HCT116 (cell line): Measurements from ENCODE around the gene ROR2. TPM values are rescaled to one million over a fixed set of nuclear protein-coding genes. Genes with fewer than 3 reads are reported as not detected.

Source experiments
- ATAC-seq: fragments of 200-7000 bp; cut with Tn5 transposase; 2 replicates; pipeline ENCODE4 v1.9.1; 2020; ENCODE audit warnings: mild to moderate bottlenecking, moderate library complexity
- BruUV-seq: library from RNA; stranded (reverse); fragments of 400-500 nt; replicated peaks from 2 replicates; lab custom pipeline; 2021; lab: Mats Ljungman, UMichigan
- CTCF ChIA-PET: fragments of 300-600 bp; sonication (Branson Sonifier 250); formaldehyde crosslinking; loops from one replicate; lab custom pipeline; 2021; ENCODE audit warnings: antibody characterized with exemption; lab: Charles Lee
- POLR2A ChIA-PET: fragments of 300-600, 350-600 bp; sonication (Branson Sonifier 250); formaldehyde crosslinking; loops from one replicate; lab custom pipeline; 2021; ENCODE audit warnings: antibody characterized with exemption; lab: Charles Lee
- RAD21 ChIA-PET, 2 experiments: fragments of 300-600 bp; sonication (Branson Sonifier 250); formaldehyde crosslinking; loops; one replicate each; lab custom pipeline; 2023; ENCODE audit warnings: low total read pairs in 2 of 2; ENCODE audit not compliant: uncharacterized antibody in 2 of 2, unreplicated experiment in 2 of 2, low non-redundant PET in 1 of 2; lab: Charles Lee
- DNase-seq: peaks from one replicate; pipeline ENCODE4 v3.0.0-alpha.2; 2010; ENCODE audit warnings: low read depth, low spot score
- H2AFZ ChIP-seq: fragments of 200-600 bp; shearing (Covaris generic), sonication (generic); 2 replicates; pipeline ENCODE4 v1.6.1; 2017; ENCODE audit warnings: low read depth, mixed run types, mixed read lengths, antibody characterized with exemption, low read length; ENCODE audit not compliant: poor library complexity, severe bottlenecking
- H3K27ac ChIP-seq: 2 replicates; pipeline ENCODE4 v1.5.1; 2012; ENCODE audit warnings: low read depth, low read length
- H3K27me3 ChIP-seq: fragments of 200-600 bp; sonication (generic); 2 replicates; pipeline ENCODE4 v1.6.1; 2016; ENCODE audit warnings: mixed run types, low read length, mixed read lengths; ENCODE audit not compliant: insufficient read depth
- H3K36me3 ChIP-seq, 2 experiments: fragments of 200-500 bp in 1 of 2; fragments of 200-600 bp in 1 of 2; sonication (Bioruptor generic) in 1 of 2; sonication (generic) in 1 of 2; 2 replicates each; pipeline versions ENCODE4 v1.5.1 to v1.6.1; 2014 to 2016; ENCODE audit warnings: low read length in 2 of 2, inconsistent platforms in 1 of 2, mixed read lengths in 1 of 2, mixed run types in 1 of 2; ENCODE audit not compliant: insufficient read depth in 2 of 2, control insufficient read depth in 1 of 2
- H3K4me1 ChIP-seq, 2 experiments: fragments of 200-600 bp in 1 of 2; sonication (generic) in 1 of 2; 2 replicates each; pipeline versions ENCODE4 v1.5.1 to v1.6.1; 2012 to 2017; ENCODE audit warnings: low read length in 2 of 2, inconsistent platforms in 1 of 2, mild to moderate bottlenecking in 1 of 2, mixed read lengths in 1 of 2, mixed run types in 1 of 2, moderate library complexity in 1 of 2; ENCODE audit not compliant: insufficient read depth in 2 of 2, control insufficient read depth in 1 of 2
- H3K4me2 ChIP-seq: fragments of 200-600 bp; sonication (generic); 2 replicates; pipeline ENCODE4 v1.6.1; 2017; ENCODE audit warnings: mixed run types, low read length, mixed read lengths
- H3K4me3 ChIP-seq, 2 experiments: fragments of 200-600 bp in 1 of 2; sonication (generic) in 1 of 2; replicated peaks in 1 of 2; 2 replicates each; pipeline ENCODE4 v1.5.1; 2011 to 2016; ENCODE audit warnings: low read length in 2 of 2, control low read depth in 1 of 2, low read depth in 1 of 2, mild to moderate bottlenecking in 1 of 2, mixed read lengths in 1 of 2, mixed run types in 1 of 2
- H3K79me2 ChIP-seq: fragments of 200-600 bp; sonication (generic); 2 replicates; pipeline ENCODE4 v1.6.1; 2017; ENCODE audit warnings: mild to moderate bottlenecking, mixed run types, low read length, moderate library complexity, mixed read lengths; ENCODE audit not compliant: insufficient read depth
- H3K9ac ChIP-seq: fragments of 200-600 bp; sonication (generic); 2 replicates; pipeline ENCODE4 v1.6.1; 2016; ENCODE audit warnings: low read length, mixed read lengths
- H3K9me2 ChIP-seq: fragments of 200-600 bp; sonication (generic), shearing (Covaris generic); 2 replicates; pipeline ENCODE4 v1.6.1; 2017; ENCODE audit warnings: mixed run types, mild to moderate bottlenecking, moderate library complexity; ENCODE audit not compliant: insufficient read depth
- H3K9me3 ChIP-seq, 2 experiments: fragments of 200-500 bp in 1 of 2; fragments of 200-600 bp in 1 of 2; sonication (Bioruptor generic) in 1 of 2; sonication (generic) in 1 of 2; 2 replicates each; pipeline ENCODE4 v1.6.1; 2014 to 2017; ENCODE audit warnings: low read length in 2 of 2, mixed read lengths in 2 of 2, inconsistent platforms in 1 of 2, low read depth in 1 of 2, mild to moderate bottlenecking in 1 of 2, mixed run types in 1 of 2, moderate library complexity in 1 of 2; ENCODE audit not compliant: control insufficient read depth in 1 of 2, insufficient read depth in 1 of 2
- H4K20me1 ChIP-seq: fragments of 200-600 bp; sonication (generic), shearing (Covaris generic); 2 replicates; pipeline ENCODE4 v1.6.1; 2017; ENCODE audit warnings: mixed run types, mild to moderate bottlenecking, moderate library complexity; ENCODE audit not compliant: insufficient read depth
- EGR1 ChIP-seq: IDR thresholded peaks from 2 replicates; pipeline ENCODE4 v1.6.1; 2012; ENCODE audit warnings: low read depth
- ELF1 ChIP-seq: IDR thresholded peaks from 2 replicates; pipeline ENCODE4 v1.6.1; 2012; ENCODE audit warnings: low read depth, borderline replicate concordance
- EZH2 ChIP-seq: fragments of 200-600 bp; sonication (generic); IDR thresholded peaks from 2 replicates; pipeline ENCODE4 v1.6.1; 2017; ENCODE audit warnings: antibody characterized with exemption, mixed run types
- FOSL1 ChIP-seq: IDR thresholded peaks from 2 replicates; pipeline ENCODE4 v1.6.1; 2012; ENCODE audit warnings: low read depth
- JUND ChIP-seq: IDR thresholded peaks from 2 replicates; pipeline ENCODE4 v1.6.1; 2012
- RAD21 ChIP-seq: IDR thresholded peaks from 2 replicates; pipeline ENCODE4 v1.6.1; 2012; ENCODE audit warnings: low read depth, mild to moderate bottlenecking
- SIN3A ChIP-seq: IDR thresholded peaks from 2 replicates; pipeline ENCODE4 v1.6.1; 2012; ENCODE audit warnings: low read depth
- SP1 ChIP-seq: IDR thresholded peaks from 2 replicates; pipeline ENCODE4 v1.6.1; 2012; ENCODE audit warnings: low read depth
- SRF ChIP-seq: IDR thresholded peaks from 2 replicates; pipeline ENCODE4 v1.6.1; 2012; ENCODE audit warnings: low read depth
- TCF7L2 ChIP-seq: IDR thresholded peaks from 2 replicates; pipeline ENCODE4 v1.7.0; 2011; ENCODE audit warnings: borderline replicate concordance, inconsistent platforms; ENCODE audit not compliant: insufficient read depth, insufficient read length; ENCODE audit errors: extremely low read depth
- YY1 ChIP-seq: IDR thresholded peaks from 2 replicates; pipeline ENCODE4 v1.6.1; 2011; ENCODE audit warnings: low read length, low read depth, moderate library complexity, mild to moderate bottlenecking; ENCODE audit not compliant: insufficient replicate concordance; ENCODE audit errors: extremely low read depth
- intact Hi-C: fragments of 100-400 bp; cut with micrococcal nuclease; formaldehyde crosslinking; loops from 2 replicates; pipeline ENCODE4 v1.10.0; 2022
- total RNA-seq: library from RNA; stranded (reverse); gene quantifications from one replicate; pipeline ENCODE4 v1.2.1, GENCODE V29; 2021; ENCODE audit not compliant: unreplicated experiment
- TF ChIP-seq, protein P1 (sequence below): IDR thresholded peaks from 2 replicates; pipeline ENCODE4 v1.6.1; 2011; ENCODE audit warnings: mild to moderate bottlenecking, low read length, moderate library complexity; ENCODE audit not compliant: insufficient replicate concordance; ENCODE audit errors: extremely low read depth
- TF ChIP-seq, protein P2 (sequence below), 3 experiments: fragments of 200-600 bp in 1 of 3; sonication (generic) in 1 of 3; IDR thresholded peaks in 2 of 3; conservative IDR thresholded peaks in 1 of 3; 2 replicates each; pipeline ENCODE4 v1.5.1; 2012 to 2017; ENCODE audit warnings: low read depth in 2 of 3, low read length in 2 of 3, antibody characterized with exemption in 1 of 3, borderline replicate concordance in 1 of 3, control low read depth in 1 of 3, mild to moderate bottlenecking in 1 of 3, mixed read lengths in 1 of 3, mixed run types in 1 of 3, moderate library complexity in 1 of 3; ENCODE audit not compliant: insufficient read depth in 1 of 3
- TF ChIP-seq, protein P3 (sequence below): IDR thresholded peaks from 2 replicates; pipeline ENCODE4 v1.6.1; 2012
- TF ChIP-seq, protein P4 (sequence below): IDR thresholded peaks from 2 replicates; pipeline ENCODE4 v1.6.1; 2012

The ROR2 gene
- total RNA-seq, 1 experiment from 2014 or later, result 15.7 TPM

DNA sequence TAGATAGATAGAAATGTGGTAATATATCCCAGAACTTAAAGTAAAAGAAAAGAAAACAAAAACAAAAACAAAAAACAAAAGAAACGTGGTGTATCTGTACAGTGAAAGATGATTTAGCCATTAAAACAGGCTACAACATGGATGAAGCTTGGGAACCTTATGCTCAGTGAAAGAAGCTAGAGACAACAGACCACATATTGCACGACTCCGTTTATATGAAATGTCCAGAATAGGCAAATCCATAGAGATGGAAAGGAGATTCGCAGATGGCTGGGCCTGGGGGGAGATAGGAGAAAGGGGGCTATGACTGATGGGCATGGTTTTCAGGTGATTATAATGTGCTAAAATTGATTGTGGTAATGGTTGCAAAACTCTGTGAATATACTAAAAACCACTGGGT is 86.6 kb downstream of the ROR2 start:
- no peaks in the 10 kb centered on the region for H3K9me2 ChIP-seq
- H3K9ac ChIP-seq, result no peak overlapping the region
- no peak overlapping the region for H2AFZ ChIP-seq
- POLR2A ChIA-PET, result no interaction called here
- RAD21 ChIA-PET, result no interaction called here
- DNase-seq (no peak), ATAC-seq (no peak)
- H3K36me3 ChIP-seq, result no peaks in the 10 kb centered on the region
- H3K27me3 ChIP-seq, result no peaks in the 10 kb centered on the region
- no peaks in the 10 kb centered on the region for H4K20me1 ChIP-seq
- intact Hi-C loops, result no loop called here
- no TSS peak for BruUV-seq
- CTCF ChIA-PET, result no interaction called here
- no peaks in the 10 kb centered on the region for H3K4me1 ChIP-seq
- no peak overlapping the region for H3K27ac ChIP-seq
- H3K4me2 ChIP-seq, result no peak overlapping the region
- TF ChIP-seq, protein P1, sequence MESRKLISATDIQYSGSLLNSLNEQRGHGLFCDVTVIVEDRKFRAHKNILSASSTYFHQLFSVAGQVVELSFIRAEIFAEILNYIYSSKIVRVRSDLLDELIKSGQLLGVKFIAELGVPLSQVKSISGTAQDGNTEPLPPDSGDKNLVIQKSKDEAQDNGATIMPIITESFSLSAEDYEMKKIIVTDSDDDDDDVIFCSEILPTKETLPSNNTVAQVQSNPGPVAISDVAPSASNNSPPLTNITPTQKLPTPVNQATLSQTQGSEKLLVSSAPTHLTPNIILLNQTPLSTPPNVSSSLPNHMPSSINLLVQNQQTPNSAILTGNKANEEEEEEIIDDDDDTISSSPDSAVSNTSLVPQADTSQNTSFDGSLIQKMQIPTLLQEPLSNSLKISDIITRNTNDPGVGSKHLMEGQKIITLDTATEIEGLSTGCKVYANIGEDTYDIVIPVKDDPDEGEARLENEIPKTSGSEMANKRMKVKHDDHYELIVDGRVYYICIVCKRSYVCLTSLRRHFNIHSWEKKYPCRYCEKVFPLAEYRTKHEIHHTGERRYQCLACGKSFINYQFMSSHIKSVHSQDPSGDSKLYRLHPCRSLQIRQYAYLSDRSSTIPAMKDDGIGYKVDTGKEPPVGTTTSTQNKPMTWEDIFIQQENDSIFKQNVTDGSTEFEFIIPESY, result no peak
- TF ChIP-seq, protein P2, sequence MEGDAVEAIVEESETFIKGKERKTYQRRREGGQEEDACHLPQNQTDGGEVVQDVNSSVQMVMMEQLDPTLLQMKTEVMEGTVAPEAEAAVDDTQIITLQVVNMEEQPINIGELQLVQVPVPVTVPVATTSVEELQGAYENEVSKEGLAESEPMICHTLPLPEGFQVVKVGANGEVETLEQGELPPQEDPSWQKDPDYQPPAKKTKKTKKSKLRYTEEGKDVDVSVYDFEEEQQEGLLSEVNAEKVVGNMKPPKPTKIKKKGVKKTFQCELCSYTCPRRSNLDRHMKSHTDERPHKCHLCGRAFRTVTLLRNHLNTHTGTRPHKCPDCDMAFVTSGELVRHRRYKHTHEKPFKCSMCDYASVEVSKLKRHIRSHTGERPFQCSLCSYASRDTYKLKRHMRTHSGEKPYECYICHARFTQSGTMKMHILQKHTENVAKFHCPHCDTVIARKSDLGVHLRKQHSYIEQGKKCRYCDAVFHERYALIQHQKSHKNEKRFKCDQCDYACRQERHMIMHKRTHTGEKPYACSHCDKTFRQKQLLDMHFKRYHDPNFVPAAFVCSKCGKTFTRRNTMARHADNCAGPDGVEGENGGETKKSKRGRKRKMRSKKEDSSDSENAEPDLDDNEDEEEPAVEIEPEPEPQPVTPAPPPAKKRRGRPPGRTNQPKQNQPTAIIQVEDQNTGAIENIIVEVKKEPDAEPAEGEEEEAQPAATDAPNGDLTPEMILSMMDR (IDR thresholded peaks at IDR 0.05 in 2 of 3, conservative IDR thresholded peaks at IDR 0.05 in 1 of 3; ENCODE audit: borderline replicate concordance in 1 of 3, insufficient read depth in 1 of 3, low read depth in 2 of 3, low read length in 2 of 3), result no peak
- no peak for TF ChIP-seq SIN3A
- no peak for TF ChIP-seq EGR1
- TF ChIP-seq, protein P3, sequence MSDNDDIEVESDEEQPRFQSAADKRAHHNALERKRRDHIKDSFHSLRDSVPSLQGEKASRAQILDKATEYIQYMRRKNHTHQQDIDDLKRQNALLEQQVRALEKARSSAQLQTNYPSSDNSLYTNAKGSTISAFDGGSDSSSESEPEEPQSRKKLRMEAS, result no peak
- no peak for TF ChIP-seq TCF7L2
- TF ChIP-seq, protein P4, sequence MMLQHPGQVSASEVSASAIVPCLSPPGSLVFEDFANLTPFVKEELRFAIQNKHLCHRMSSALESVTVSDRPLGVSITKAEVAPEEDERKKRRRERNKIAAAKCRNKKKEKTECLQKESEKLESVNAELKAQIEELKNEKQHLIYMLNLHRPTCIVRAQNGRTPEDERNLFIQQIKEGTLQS, result no peak
- no peak for TF ChIP-seq EZH2
- TF ChIP-seq RAD21, result no peak
- no peak for TF ChIP-seq JUND
- TF ChIP-seq YY1, result no peak
- no peak for TF ChIP-seq ELF1
- TF ChIP-seq SP1, result no peak
- no peak for TF ChIP-seq FOSL1
- TF ChIP-seq SRF, result no peak
- no peaks in the 10 kb centered on the region for H3K9me3 ChIP-seq
- no peaks in the 10 kb centered on the region for H3K79me2 ChIP-seq
- H3K4me3 ChIP-seq, result no peak overlapping the region
